HCEC 1CT (cell line): Measurements from ENCODE around the gene SYTL5.
"Not testable (repeated sequence)": the region's sequence is repeated elsewhere in the genome, so short reads cannot be mapped to it uniquely, and the experiment has no call there.

Source experiments
- DNase-seq: peaks from one replicate; pipeline ENCODE4 v3.0.0-alpha.2; 2017

The SYTL5 gene

DNA sequence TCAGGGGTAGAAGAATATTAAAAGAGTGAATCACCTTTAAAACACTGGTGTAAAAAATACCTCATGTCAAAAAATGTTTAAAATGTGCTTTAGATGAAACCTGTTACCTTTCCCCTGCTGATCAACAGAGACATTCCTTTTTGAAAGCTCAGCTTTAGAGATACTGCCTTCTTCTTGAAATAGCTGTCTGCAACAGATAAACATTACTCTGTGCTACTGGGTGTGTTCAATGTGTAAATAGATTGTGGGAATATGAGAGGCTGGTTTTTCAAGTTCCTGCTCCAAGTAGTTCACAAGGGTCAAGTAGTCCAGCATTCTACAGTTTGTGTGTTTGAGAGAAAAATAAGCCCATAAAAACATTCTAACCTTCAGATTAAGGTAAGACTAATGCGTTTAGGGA is at the start of gene SYTL5:
Gene SYTL5 (plus strand): TSS at position 263 of the 400 bp plus-strand sequence. CDS start 27,337 bp downstream, outside the sequence.
- DNase-seq, result no peak

DNA sequence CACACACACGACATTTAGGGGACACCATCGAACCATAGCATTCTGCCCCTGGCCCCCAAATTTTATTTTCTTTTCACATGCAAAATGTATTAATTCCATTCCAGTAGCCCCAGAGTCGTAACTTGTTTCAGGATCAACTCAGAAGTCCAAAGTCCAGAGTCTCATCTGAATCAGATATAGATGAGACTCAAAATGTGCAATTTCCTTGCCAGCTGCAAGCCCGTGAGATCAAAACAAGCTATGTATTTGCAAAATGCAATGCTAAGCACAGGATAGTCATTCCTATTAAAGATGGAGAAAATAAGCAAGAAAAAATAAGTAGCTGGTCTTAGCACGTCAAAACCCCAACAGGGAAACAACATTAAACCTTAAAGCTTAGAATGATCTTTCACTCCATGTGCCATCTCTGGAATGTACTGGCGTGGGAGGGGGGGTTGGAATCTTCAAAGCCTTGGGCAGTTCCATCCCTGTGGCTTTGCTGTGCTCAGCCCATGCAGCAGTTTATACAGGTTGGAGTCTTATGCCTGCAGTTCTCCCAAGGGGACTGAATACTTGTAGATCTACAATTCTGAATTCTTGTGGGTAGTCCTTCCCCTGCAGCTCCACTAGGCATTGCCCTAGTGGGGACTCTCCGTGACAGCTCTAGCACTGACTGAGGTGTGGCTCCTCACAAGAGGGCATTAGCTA is 47.7 kb upstream of the SYTL5 start:
- DNase-seq, result no peak

DNA sequence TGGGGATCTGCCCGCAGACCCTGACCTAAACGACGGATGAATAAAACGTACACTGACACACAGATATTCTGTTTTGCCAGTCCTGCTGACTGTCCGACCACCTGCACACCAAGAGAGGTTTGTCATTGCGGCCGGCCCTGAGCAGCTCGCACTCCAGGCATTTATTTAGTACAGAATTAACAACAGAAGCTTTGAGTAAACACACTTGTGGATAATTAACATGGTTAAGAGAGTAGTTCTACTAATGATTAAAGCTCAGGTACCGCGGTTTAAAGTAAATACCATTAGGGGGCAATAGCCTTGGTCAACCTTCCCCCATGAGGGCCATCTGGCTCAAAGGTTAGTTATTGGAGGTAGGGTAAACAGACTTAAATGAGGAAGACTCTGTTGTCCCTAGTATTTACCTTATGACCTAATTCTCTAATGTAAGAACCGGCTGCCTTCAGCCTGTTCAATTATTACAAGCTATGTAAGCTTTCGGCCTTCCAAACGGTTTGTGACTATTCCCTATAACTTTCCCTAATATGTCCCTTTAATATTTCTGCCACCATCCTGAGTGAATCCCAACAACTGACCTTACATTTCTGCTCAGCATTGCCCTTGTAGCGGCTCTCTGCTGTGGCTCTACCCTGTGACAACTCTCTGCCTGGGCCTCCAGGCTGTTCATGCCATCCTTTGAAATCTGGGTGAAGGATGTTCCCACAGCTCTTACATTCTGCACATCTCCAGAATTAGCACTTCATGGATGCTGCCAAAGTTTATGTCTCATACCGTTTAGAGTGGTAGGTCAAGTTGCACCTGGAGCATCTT is 46.9 kb upstream of the SYTL5 start:
- no peak for DNase-seq

DNA sequence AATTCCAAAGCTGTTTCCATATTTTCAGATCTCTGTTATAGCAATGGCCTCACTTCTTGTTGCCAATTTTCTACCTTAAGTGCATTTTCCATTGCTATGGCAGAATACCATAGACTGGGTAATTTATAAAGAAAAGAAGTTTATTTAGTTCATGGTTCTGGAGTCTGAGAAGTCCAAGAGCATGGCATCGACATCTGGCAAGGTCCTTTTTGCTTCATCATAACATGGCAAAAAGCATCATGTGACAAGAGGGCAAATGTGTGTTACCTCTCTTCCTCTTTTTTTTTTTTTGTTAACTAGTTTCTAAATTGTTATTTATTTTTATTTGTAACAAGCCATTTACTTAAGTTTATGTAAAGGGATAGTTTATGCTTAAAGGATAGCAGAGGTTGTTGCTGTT is 45.2 kb upstream of the SYTL5 start:
- no peak for DNase-seq

DNA sequence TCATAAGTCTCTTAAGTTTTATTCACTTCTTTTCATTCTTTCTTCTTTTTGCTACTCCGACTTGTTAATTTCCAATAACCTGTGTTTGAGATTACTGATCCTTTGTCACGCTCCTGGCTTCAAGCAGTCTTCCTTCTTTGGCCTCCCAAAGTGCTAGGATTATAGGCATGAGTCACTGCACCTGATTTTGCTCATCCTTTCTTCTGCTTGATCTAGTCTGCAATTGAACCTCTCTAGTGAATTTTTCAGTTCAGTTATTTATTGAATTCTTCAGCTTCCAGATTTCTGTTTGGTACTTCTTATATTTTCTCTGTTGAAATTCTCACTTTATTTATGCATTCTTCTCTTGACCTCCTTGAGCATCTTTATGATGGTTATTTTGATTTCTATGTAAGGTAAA is 38.6 kb upstream of the SYTL5 start:
- no peak for DNase-seq

DNA sequence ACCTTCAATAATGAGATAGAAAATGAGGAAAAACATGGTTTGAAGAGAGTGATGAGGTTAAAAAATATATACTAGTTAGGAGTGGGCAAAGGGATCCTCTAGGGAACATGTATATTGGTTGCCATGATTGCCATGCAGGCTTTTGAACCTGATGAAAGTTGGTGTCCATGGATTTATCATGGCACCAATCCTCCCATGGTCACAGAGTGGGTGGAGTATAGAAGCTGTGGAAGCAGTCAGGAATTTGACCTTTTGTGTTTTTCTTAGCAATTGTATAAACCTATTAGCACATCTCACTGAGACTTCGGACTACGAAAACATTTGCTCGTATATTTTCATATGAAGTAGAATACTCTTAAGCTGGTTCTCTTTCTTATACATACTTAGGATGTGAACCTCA is 30.9 kb upstream of the SYTL5 start:
- DNase-seq, result no peak

DNA sequence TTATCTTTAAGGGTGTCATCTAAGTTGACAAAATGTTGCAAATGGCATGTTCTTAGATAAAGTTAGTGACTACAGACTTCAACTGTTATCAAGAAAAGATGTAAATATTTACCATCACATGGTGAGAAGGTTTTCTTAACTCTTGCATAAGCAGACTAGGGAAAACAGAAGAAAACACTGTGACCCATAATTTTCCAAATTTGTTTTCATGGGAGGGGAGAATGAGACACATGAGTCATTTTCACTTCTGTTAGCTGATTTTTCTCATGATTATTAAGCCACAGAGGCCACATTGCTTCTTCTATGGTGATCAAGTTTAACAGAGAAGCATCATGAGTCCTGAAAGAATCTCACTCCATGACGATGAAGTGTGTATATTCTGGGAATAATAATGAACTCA is 30.2 kb upstream of the SYTL5 start:
- DNase-seq, result no peak

DNA sequence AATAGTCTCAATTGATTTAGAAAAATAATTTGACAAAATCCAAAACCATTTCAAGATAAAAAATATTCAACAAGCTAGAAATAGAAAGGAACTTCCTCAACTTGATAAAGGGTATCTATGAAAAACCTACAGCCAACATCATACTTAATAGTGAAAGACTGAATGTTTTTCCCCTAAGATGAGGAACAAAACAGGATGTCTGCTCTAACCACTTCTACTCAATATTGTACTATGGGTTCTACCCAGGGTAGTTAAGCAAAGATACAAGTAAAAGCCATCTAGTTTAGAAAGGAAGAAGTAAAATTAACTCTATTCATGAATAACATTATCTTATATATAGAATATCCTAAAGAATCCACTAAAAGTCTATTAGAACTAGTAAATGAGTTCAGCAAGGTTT is 21.5 kb upstream of the SYTL5 start:
- no peak for DNase-seq

DNA sequence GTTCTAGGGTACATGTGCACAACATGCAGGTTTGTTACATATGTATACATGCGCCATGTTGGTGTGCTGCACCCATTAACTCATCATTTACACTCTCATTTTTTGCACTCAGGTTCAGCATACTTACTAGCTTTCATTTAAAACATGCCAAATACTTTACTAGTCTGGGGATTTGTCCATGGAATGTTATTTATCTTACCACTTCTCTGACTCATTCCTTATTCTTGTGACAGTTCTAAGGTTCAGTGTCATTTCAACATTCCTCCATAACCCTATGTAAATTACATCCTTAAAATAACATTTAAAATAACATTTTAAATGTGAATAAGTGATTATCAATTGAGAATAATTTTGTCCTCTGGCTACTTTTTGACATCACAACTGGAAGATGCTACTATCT is 19.5 kb upstream of the SYTL5 start:
- peak; percentile 40 for DNase-seq

DNA sequence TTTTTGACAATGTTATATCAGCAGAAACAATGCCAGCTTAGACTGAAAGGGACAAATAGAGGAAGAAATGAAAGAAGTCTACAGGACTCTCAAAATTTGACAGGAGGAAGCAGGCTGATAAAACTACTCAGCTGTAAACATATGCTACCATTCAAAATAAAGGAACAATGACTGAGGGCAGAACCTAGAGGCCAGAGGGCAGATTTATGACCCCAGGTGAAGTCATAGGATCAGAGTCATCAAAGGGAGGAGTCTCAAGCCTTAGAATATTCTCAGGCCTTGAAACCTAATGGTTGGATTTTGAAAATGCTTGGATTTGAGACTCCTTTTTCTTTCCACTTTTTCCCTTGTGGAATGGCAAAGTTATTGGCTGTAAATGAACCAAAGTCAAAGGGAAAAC is 17.0 kb upstream of the SYTL5 start:
- DNase-seq, result no peak

DNA sequence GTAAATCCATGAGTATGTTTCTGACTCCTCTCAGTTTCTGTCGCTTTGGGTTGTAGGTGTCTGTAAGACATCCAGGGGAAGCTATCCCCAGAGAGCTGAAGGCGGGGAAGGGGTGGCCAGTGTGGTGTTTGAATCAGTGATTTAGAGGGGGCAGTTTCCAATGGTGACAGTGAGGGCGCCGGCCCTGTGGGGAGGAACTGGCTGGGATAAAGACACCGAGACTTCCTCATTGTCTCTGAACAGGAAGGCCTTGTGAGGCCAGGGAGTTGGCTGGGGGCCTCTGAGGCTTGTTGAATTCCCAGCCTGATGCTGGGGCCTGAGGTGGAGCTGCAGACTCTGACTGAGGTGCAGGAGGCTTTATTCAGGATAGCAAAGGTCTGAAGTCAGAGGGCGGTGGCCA is 15.1 kb upstream of the SYTL5 start:
- DNase-seq, result not testable (repeated sequence)

DNA sequence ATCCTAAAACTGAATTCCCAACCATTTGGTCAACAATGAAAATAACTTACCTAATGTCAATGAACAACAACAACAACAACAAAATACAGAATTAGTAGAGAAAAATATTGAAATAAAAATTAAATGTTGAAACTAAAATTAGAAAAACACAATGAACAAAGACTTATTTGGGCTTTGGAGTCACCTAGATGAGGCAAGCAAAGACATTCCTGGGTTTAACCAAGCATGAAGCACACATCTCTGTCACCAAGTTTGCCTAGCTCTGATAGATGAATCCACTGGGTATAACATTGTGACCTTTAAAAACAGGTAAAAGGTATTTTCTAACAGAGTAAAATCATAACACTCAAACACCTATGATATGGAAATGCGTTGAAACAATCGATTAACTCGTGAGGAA is 13.2 kb upstream of the SYTL5 start:
- no peak for DNase-seq

DNA sequence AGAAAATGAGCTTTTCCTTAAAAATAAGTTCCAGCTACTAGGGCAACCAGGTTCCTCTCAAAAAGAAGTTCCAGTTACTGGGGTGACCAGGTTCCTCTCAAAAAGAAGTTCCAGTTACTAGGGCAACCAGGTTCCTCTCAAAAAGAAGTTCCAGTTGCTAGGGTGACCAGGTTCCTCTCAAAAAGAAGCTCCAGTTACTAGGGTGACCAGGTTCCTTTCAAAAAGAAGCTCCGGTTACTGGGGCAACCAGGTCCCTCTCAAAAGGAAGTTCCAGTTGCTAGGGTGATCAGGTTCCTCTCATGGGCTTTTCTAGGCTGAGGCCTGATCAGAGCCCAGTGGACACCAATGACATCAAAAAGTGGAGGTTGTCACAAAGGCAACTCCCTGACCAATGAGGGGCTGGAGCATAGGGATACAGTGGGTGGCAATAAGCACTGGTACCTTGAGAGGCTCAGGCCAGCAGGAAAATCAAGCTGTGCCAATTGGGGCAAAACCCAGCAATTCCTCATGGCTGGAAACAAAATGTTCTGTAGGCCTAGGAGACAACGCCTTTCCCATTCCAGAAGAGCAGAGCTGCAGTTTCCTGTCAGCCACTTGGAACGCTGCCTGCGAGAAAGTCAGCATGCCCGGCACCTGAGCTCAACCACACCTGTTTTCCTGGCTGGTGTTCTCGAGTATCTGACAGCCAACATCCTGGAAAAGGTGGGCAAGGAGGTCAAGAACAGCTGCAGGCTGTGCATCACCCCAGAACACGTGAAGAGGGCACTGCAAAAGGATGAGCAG is 12.3 kb upstream of the SYTL5 start:
- no peak for DNase-seq

DNA sequence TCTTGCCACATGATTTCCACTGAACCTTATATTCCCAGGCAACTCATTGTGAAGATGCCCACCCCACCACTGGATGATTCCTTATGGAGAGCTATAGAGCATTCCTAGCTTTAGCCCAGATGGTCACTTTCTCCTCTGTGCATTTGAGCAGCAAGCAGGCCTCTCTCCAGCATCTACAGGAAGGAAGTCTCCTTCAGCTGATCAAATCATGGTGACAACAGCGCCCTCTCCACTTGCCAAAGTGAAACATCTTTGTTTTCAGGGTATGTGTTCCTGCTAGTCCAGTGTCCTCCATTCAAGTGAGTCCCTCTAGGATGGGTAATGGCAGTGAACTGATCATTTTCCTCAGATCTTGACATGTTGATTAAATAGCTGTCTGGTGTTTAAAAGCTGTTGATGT is 10.9 kb upstream of the SYTL5 start:
- DNase-seq, result no peak

DNA sequence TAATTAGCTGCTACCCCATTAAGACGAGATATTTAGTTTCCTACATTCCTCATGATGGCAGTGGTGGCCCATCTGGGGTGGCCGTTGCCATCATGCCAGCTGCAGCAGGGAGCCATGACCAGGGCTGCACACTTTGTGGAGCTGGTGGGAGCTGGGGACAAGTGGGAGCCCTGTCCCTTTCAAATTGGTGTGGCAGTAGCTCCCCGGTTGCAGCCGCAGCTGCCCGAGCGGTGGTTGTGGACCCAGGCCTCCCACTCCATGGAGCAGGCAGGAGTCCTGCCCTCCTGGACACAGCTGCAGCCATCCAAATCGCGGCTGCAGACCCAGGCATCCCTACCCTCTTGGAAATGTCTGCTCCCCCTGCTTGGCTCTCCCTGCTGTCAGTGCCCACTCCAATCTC is 9.3 kb upstream of the SYTL5 start:
- no peak for DNase-seq

DNA sequence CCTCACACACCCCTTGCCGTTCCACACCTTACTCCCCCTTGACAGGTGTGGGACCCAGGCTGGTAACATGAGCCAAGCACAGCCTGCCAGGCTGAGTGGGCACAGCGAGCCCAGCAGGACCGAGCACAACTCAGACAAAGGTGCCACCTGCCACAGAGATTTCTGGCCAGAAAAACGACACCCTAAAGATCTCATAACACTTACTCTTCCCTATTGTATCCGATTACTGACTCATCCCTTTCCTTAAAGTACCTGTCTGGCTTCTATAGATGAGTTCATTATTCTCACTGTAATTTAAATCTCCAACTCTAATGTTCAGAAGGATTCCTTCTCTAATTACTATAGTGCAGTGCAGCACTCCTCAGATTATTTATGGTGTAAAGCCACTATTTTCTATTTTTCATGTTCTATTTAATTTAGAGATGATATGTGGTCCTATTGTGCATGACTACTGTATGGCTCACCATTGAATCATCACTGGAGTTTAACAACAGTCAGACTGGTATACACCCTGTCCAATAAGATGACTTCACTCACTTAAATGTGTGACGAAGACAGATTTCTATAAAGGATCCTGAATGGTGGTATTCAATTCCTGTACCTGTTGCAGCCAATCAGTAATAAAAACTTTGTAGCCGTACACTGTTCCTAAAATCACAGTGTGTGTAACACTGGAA is 7.6 kb upstream of the SYTL5 start:
- peak; percentile 38 for DNase-seq

DNA sequence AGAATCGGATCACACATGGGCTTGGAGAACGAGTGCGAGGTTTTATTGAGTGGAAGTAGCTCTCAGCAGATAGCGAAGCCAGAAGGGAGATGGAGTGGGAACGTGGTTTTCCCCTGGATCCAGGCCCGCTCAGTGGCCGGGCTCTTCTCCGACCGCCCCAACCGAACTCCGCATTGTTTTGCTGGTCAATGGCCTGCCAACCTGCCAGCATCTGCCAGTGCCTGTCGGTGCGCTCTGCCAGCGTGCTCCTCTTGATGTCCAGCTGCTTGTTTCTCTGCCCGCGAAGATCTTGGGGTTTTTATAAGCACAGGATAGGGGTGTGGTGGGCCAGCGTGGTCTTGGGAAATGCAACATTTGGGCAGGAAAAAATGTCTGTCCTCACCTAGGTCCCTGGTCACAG is 5.6 kb upstream of the SYTL5 start:
- DNase-seq, result no peak

DNA sequence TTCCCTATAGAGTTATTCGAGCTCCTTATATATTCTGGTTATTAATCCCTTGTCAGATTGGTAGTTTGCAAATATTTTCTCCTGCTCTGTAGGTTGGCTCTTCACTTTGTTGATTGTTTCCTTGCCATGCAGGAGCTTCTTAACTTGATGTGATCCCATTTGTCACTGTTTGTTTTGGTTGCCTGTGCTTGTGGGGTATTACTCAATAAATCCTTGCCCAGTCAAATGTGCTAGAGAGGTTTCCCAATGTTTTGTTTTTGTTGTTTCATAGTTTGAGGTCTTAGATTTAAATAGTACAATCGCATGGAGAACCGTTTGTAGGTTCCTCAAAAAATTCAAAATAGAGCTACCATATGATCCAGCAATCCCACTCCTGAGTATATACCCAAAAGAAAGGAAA is 2.3 kb upstream of the SYTL5 start:
- no peak for DNase-seq

DNA sequence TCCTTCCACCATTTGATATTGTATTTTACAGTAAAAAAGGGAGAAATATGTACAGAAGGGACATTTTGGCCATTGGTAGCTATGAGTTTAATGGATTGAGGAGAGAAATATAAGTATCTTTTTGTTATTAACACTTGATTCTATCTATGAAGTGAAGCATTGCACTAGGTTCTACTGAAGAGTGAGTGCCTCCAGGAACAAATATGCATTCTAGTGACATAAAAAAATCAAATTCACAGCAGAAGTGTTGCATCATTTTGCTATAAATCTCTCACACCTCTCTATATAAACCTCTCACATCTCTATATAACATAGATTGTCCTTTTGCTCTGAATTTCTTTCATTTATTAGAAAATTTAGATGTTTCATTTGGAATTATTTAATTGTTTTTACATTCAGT is 425 bp downstream of the SYTL5 start:
- no peak for DNase-seq

DNA sequence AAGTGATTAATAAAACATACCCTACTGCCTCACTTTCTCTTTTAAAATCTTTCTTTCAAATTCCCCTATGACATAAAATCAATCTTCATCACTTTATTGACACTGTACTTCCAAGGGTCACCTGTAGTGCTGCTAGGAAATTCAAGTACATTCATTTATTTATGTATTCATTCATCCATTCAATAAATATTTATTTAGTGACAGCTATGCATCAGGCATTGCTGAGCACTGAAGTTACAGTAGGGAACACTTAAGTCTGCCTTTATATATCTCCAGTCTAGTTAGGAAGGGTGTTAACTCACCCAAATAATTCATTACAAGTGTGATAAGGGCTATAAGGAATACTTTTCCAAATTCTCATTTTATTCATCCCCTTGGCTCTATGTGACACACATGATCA is 2.3 kb downstream of the SYTL5 start:
- no peak for DNase-seq

DNA sequence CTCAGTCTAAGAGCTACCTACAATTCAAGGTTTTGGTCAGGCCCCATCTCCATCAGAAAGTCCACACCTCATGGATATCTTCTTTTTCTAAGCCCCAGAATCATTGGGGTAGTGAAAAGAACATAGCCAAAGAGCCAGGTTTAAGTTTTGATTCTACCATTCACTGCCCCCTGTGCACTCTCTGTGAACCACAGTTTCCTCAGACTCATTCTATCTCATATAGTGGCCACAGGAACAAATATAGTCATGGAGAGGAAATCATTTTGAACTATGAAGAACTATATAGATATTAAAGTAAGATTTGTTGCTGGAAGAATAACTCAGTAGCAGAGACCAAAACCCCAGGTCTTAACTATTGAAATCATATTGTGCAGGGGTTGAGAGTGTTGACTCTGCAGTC is 3.3 kb downstream of the SYTL5 start:
- no peak for DNase-seq

DNA sequence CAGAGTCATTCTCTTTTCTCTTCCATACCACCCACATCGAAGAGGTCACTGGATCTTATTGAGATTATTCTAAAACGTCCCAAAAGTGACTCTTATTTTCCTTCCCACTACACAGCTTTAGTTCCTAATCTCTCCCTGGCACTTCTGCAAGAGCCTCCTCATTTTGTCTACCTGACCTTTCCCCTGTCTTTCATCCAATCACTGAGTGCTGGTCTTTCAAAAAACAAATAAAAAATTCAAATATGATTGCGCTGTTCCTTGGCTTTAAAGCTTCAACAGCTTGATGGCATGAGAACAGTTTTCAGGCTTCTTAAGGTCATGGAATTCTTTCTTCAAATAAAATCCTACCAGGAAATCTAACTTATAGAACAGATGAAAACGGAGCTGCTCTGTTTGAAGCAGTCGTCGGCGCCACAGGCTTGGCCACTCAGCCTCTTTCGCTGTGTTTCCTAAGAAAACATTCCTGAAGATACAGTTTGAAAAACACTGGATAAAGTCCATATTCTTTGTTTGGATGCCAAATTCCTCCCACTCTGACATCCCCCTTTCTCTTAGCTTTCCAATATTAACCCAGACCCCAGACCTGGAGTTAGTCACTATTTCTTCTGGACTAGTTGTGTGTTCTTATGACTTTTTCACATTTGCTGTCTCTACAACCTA is 12.5 kb downstream of the SYTL5 start:
- no peak for DNase-seq

DNA sequence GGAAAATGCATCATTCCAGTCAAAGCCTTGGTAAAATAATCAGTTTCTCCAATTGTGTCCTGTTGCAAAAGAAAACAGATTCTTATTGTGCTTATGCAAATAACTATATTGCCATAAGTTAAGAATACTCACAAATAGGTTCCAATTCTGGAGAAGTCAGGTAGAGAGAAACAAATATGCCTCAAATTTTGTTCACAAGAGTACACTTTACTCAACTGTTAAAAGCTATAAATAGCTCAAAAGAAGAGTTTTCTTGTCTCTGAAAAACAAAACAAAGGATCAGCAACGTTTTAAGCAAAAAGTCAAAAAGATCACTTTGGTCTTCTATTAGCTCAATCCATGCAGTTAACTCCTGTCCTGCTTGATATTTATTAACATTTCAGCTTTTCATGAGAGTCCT is 21.9 kb downstream of the SYTL5 start:
- DNase-seq, result no peak
